Inflammatory macrophage treated with lipopolysaccharide for 1 hour (primary cell): ENCODE measurements around the gene CTNNBL1.
"Not testable (repeated sequence)": the region's sequence is repeated elsewhere in the genome, so short reads cannot be mapped to it uniquely, and the experiment has no call there.

ENCODE experiments used
- DNase-seq, 2 donors: peaks; one replicate each; pipeline ENCODE4 v3.0.0-alpha.2; 2020 to 2022

Gene CTNNBL1, protein sequence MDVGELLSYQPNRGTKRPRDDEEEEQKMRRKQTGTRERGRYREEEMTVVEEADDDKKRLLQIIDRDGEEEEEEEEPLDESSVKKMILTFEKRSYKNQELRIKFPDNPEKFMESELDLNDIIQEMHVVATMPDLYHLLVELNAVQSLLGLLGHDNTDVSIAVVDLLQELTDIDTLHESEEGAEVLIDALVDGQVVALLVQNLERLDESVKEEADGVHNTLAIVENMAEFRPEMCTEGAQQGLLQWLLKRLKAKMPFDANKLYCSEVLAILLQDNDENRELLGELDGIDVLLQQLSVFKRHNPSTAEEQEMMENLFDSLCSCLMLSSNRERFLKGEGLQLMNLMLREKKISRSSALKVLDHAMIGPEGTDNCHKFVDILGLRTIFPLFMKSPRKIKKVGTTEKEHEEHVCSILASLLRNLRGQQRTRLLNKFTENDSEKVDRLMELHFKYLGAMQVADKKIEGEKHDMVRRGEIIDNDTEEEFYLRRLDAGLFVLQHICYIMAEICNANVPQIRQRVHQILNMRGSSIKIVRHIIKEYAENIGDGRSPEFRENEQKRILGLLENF

DNA sequence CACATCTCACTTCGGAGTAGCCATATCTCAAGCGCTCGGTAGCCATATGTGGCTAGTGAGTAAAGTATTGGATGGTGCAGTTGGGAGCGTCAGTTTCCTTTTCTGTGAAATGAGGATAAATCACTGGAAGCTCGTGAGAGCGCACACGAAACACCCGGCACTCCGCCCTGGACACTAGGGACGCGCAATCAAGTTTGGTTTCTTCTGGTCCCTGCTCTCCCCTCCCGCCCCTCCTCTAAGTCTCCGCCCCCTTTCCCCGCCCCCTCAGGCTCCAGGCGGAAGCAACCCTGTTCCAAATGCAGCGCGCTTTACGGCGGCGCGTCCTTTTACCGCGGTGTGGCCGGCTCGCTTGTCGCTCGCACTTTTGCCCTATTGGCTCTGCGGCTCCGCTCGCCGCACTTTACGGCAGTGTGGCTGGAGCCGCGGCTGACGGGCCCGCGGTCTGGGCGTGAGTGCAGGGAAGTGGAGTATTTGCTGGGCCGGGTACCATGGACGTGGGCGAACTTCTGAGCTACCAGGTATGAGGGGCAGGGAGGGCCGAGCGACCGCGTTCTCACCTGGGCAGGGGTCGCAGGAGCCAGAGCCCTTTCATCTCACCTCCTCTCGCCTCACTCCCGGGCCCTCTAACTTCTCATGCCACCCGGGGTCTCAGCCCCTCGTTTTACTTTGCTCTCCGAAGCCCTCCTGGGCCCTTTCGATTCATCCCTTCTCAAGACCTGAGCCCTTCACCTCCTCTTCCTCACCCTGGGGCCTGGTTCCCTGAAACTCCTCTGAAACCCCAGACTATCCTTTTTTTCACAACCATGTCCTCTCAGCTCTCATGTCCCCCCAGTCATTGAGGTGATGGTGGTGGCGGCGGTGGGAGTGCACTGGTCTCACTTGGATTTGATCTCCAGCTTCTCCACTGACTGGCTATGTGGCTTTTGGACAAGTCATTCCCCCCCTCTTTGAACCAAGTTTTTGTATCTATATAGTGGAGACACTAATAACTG is at the start of gene CTNNBL1:
Gene CTNNBL1 (plus strand): TSS at position 396 of the 992 bp plus-strand sequence. CDS start 93 bp downstream, at position 489.
- DNase-seq = peak; percentile 98 to 99

- no peak for DNase-seq
These were observed 49.2 kb upstream of the CTNNBL1 start for GRCh38 chr20:37644605-37645004.

DNA sequence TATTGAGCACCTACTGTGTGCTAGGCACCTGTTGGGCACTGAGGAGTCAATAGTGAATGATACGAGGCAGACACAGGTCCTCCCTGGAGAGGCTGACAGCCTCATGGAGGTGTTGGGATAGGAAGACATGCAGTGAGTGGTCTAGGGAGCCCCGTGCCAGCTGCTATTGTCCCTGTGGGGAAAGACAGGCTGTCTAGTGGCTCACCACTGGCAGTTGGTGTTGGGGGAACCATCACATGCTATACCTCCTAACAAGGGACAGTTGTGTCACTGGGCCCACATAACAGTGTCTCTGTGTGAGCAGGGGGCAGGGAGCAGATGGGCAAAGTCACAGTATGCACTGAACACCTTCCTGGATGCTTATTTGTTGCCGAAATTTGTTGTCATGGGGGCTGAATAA is 45.9 kb upstream of the CTNNBL1 start:
- DNase-seq = no peak

- DNase-seq = peak in 1 of 2 donors; percentile 33
These were observed 44.8 kb upstream of the CTNNBL1 start for GRCh38 chr20:37649017-37649416.

- no peak for DNase-seq
These were observed 44.0 kb upstream of the CTNNBL1 start for GRCh38 chr20:37649676-37650370.

DNA sequence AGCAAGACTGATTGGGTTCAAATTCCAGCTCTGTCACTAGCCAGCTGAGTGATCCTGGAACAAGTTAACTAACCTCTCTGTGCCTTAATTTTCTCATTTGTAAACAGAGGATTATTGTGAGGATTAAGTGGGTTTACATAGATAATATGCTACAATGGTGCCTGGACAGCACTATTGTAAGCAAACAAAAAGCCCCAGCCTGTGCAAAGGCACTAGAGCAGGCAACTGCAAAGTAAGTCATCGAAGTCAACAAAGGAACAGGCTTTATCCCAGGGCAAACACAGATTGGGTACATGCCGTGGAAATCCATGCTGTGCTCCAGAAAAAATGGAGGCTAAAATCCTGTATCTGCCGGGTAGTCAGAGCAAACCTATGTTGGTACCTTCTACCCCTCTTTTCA is 43.2 kb upstream of the CTNNBL1 start:
- no peak for DNase-seq

DNA sequence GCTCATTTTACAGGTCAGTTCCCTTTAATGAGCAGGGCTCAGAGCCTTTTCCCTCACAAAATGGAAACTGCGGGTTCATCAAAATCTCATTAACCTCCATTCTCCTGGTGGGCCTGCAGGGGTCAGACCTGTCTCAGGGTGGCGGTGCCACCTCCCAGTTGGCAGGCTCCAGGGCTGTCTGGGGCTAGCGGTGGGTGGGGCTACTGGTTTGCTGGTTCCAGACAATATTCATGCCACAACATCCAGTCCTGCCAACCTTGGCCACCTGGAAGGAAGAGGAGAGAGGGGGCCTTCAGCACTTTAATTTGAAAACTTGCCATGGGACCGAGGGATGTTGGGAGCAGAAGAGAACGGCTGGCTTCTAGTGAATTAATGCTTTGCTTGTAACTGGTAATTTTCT is 41.9 kb upstream of the CTNNBL1 start:
- DNase-seq = peak; percentile 18 to 25

DNA sequence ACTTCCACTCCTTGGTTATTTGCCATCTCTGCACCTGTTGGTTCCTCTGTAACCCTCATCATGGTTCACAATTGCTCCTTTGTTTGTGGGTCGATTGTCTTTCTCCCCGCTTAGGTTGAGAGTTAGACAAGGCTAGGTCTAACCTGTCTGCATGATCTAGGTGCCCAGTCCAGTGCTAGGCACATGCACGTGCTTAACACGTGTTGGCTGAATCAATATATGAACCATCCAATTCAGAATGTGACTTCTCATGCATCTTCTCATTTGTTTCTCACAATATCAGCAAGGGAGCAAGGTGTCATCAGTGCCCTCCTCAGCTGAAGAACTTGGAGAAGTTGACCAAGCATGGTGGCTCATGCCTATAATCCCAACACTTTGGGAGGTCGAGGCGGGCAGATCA is 36.9 kb upstream of the CTNNBL1 start:
- no peak for DNase-seq

GRCh38 chr20:37657924-37658804 is 35.7 kb upstream of the CTNNBL1 start:
- no peak for DNase-seq

DNA sequence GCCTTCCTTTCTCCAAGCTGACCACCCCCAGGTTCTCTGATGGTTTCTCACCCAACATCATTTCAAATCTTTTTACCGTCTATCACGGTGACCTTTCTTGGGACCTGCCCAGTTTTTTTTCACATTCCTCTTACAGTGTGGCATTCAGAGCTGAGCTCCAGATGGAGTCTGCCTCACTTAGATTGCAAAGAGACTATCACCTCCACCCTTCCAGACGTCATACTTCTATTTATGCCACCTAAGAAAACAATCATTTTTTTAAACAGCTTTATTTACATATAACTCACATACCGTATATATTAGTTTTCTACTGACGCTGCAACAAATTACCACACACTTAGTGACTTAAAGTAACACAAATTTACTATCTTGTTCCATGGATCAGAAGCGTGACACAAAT is 32.3 kb upstream of the CTNNBL1 start:
- DNase-seq = no peak

GRCh38 chr20:37662308-37662707 is 31.5 kb upstream of the CTNNBL1 start:
- DNase-seq = no peak

- not testable (repeated sequence) for DNase-seq
These were observed 29.2 kb upstream of the CTNNBL1 start for GRCh38 chr20:37664595-37664994.

- DNase-seq = no peak
These were observed 25.7 kb upstream of the CTNNBL1 start for GRCh38 chr20:37668166-37668565.

DNA sequence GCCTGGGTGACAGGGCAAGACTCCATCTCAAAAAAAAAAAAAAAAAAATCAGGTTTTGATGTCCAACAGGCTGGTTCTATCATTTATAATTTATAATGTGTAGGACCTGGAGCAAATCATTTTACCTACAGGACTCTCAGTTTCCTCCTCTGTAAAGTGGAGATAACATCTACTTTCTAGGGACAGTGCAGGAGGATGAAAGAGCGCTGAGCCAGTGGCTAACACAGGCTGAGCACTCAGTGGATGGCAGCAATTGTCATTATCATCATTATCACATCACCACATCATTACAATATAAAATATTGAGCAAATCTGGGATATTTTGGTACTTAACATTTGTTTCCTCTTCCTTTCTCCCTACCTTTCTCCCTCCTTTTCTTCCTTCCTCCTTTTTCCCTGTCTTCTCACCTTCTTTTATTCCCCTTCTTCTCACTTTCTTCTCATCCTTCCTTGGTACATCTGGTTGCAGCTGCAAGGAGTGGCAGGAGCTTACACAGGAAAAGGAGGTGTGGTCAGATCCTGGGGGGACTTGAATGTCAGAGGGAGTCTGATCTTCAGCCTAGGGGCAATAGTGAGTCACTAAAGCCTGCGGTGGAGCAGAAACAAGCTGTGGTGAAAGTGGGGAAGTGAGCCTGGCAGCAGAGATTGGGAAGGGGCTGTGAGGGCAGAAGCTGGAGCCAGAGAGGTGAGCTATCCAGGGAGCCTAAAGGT is 24.6 kb upstream of the CTNNBL1 start:
- DNase-seq = no peak

GRCh38 chr20:37669773-37670236 is 24.0 kb upstream of the CTNNBL1 start:
- DNase-seq = no peak

DNA sequence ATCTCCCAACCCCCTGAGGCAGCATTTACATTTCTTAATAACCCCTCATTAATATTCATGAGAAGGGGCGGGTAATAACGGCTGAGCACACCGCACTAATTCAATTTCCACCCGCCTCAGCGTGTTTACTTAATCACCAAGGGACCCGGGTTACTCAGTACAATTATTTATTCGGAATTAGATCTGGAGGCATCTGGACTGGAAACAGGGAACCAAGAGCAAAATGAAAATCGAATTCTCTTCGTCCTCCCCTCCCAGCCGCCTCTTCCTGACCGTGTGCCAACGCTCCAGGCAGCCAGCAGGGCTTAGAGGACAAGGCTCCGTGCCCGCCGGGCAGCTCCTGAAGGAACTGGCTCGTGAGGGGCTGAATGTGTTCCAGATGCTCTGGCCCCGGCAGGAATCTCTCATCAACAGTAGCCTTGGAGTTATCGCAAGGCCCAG is 23.5 kb upstream of the CTNNBL1 start:
- DNase-seq = no peak

GRCh38 chr20:37672143-37672542 is 21.7 kb upstream of the CTNNBL1 start:
- DNase-seq = no peak

DNA sequence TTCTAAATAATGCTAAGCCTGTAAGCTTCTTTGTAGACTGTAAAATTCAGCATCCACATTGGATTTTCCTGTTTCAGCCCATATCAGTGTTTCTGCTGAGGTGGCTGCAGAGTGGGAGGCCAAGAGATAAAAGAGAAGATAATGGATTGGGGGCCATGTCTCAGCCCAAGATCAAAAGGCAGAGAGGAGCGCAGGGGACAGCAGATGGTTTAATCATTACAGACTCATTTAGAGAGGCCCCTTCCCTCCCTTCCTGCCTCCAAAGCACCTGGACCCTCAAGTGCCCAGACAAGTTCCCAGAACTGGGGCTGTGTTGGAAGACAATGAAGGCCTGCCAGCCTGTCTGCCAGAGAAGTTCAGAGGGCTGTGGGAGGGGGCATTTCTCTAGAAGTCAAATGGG is 20.4 kb upstream of the CTNNBL1 start:
- no peak for DNase-seq

DNA sequence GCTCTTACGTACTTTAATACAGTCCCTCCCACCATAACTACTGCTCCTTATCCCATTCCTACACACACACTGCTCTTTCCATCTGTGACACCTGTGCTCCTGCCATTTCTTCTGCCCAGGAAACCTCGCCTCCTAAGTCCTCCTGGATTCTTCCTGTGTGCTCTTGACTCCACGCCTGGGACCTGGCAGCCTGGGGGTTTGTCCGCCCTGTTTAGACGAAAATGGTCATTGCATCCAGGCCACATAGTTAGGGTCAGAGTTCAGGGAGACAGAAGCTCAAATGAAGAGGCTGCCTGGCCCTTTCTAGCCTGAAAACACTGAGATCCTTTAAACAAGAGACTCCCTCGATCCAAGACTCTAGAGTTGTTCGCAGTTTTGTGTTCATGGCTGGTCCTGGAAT is 17.4 kb upstream of the CTNNBL1 start:
- no peak for DNase-seq

DNA sequence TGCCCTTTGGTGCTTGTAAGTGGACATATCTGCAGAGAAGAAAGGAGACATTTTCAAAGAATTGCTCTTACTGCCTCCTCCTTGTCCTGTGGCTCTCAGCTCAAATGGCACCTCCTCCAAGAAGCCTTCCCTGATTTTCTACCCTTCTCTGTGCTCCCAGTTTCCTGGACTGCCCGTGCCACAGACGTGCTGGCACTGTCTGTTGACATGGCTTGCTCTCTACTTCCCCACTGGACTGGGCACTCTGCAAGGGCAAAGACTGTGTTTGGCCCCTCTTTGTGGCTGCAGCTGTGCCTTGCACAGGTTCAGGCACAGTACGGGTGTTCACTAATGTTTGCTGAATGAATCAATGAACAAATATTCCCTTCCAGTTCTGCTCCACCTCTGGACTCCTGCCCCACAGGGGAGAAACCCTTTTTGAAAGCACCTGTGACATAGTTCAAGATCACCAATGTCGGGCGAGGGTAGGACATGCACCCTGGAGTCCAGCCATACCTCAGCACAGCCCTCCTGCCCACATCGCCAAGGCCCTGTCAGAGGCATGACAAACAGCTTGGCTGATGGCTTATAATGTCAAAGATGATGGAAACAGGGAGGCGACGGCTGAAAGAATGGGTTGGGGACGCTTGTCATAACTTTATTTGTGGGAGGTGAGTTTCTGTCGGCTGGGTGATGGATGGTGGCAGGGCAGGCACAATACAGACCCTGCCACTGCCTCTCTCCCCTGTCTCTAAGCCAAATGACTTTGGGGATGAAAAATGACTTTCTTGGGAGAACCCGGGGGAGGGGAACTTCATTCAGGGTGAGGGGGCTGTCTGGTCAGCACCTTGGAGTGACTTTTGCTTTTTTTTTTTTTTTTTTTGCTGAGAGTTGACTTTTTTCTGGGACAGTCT is 15.6 kb upstream of the CTNNBL1 start:
- DNase-seq = no peak
